PC-9 (cell line): ENCODE measurements around the gene UXS1.

ENCODE experiments used
- EZH2 ChIP-seq: fragments of 200-600 bp; sonication (generic); IDR thresholded peaks from 2 replicates; pipeline ENCODE4 v1.8.0; 2017; ENCODE audit warnings: antibody characterized with exemption, low read depth
- TF ChIP-seq, protein P1 (sequence below): fragments of 200-600 bp; sonication (generic); conservative IDR thresholded peaks from 2 replicates; pipeline ENCODE4 v1.6.1; 2017; ENCODE audit warnings: mixed run types, antibody characterized with exemption, mild to moderate bottlenecking, moderate library complexity

DNA sequence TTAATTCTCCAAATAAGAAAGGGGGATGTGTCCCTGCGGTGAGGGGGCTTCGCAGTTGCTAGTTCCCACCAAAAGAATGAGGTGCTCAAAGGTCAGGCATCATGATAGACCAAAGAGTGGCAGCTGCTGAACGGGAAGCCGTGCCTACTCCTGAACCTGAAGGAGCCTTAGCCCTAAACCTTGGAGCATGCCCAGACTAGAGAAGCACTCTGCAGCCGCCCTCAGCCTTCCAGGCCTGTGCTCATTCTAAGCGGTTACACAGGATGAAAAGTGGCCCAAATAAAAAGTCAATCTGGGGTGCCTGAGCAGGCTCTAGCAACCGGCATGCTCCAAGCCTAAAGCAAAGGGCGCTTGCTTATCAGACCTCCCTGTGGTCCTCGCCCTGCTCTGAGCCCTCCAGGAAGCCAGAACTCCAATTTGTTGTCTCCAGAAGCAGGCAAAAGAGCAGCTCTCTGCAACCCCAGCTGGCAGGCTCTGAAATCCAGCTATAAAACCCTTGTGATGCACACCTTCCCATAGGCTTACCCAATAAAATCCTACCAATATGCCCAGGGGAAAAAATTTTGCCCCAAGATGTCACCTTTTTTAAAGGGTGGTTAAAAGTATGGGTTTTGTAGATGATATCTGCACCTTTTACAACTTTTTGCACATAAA is 17.5 kb downstream of the UXS1 start:
- TF ChIP-seq, protein P1, sequence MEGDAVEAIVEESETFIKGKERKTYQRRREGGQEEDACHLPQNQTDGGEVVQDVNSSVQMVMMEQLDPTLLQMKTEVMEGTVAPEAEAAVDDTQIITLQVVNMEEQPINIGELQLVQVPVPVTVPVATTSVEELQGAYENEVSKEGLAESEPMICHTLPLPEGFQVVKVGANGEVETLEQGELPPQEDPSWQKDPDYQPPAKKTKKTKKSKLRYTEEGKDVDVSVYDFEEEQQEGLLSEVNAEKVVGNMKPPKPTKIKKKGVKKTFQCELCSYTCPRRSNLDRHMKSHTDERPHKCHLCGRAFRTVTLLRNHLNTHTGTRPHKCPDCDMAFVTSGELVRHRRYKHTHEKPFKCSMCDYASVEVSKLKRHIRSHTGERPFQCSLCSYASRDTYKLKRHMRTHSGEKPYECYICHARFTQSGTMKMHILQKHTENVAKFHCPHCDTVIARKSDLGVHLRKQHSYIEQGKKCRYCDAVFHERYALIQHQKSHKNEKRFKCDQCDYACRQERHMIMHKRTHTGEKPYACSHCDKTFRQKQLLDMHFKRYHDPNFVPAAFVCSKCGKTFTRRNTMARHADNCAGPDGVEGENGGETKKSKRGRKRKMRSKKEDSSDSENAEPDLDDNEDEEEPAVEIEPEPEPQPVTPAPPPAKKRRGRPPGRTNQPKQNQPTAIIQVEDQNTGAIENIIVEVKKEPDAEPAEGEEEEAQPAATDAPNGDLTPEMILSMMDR: no peak
- no peak for TF ChIP-seq EZH2
